DND-41 (cell line): Measurements from ENCODE around the gene TRIM47.

ENCODE experiments used
- CTCF ChIP-seq: IDR thresholded peaks from 2 replicates; pipeline ENCODE4 v1.5.1; 2012; ENCODE audit warnings: borderline replicate concordance, low read length, moderate library complexity, mild to moderate bottlenecking; ENCODE audit not compliant: poor library complexity, severe bottlenecking; ENCODE audit errors: extremely low read depth
- EZH2 ChIP-seq: IDR thresholded peaks from 3 replicates; pipeline ENCODE4 v1.6.1; 2012; ENCODE audit warnings: borderline replicate concordance, low read depth, mild to moderate bottlenecking, moderate library complexity, low read length, inconsistent platforms; ENCODE audit not compliant: severe bottlenecking

DNA sequence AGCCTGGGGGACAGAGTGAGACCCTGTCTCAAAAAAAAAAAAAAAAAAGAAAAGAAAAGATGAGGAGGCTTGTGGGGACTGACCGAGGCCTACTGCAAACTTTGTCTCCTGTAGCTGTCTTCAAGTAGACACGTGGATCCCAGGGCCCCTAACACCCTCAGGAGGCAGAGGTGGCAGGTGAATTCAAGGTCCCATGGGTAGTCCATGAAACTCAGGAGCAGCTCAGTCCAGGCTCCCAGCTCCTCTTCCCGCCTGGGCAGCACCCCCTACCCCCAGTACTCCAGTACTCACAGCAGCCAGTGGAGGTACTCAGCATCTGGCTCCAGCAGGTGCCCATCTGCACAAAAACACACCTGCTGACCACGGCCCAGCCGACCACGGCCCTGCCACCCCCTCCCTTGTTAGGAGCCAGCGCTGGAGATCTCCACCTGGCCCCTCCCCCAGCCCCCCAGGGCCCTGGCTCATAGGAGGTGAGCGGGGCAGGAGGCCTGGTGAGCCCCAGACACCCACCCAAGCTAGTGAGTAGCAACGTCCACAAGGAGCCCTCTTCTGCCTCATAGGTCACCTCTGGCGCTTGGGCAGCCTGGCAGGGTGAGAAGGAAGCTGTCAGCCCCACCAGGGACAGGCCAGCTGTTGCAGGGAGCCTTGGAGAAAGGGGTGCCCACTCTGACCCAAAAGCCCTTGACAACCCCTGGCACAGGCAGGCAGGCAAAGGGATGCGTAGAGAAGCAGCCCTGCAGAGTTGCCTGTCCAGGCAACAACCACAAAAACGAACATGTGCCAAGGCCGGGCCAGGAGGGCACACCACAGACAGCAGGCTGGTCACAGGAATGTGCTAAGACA is 22.5 kb upstream of the TRIM47 start:
- TF ChIP-seq CTCF = no peak
- TF ChIP-seq EZH2 = no peak
